H9 (cell line): ENCODE measurements around the gene NACC2. TPM values are rescaled to one million over a fixed set of nuclear protein-coding genes. Genes with fewer than 3 reads are reported as not detected.

Experiments used
- DNase-seq: peaks from one replicate; pipeline ENCODE4 v3.0.0-alpha.2; 2017
- H2AFZ ChIP-seq: one replicate; pipeline ENCODE4 v1.6.1; 2013; ENCODE audit warnings: mild to moderate bottlenecking, low read length, control low read depth, moderate library complexity
- H2AK5ac ChIP-seq: 2 replicates; pipeline ENCODE4 v1.6.1; 2013; ENCODE audit warnings: low read length, control low read depth, mixed read lengths; ENCODE audit not compliant: insufficient read length
- H2BK120ac ChIP-seq: one replicate; pipeline ENCODE4 v1.6.1; 2013; ENCODE audit warnings: low read depth, mild to moderate bottlenecking, low read length, control low read depth, inconsistent platforms; ENCODE audit not compliant: poor library complexity, severe bottlenecking
- H2BK12ac ChIP-seq: 2 replicates; pipeline ENCODE4 v1.6.1; 2013; ENCODE audit warnings: low read length, control low read depth, mixed read lengths, low read depth; ENCODE audit not compliant: insufficient read length
- H2BK15ac ChIP-seq: 2 replicates; pipeline ENCODE4 v1.6.1; 2013; ENCODE audit warnings: low read depth, low read length, control low read depth
- H2BK20ac ChIP-seq: one replicate; pipeline ENCODE4 v1.6.1; 2013; ENCODE audit warnings: low read depth, mild to moderate bottlenecking, low read length, control low read depth, inconsistent platforms; ENCODE audit not compliant: poor library complexity, severe bottlenecking
- H2BK5ac ChIP-seq: 2 replicates; pipeline ENCODE4 v1.6.1; 2013; ENCODE audit warnings: low read length, control low read depth, mixed read lengths; ENCODE audit not compliant: insufficient read length
- H3K14ac ChIP-seq: 2 replicates; pipeline ENCODE4 v1.6.1; 2013; ENCODE audit warnings: low read length, control low read depth; ENCODE audit not compliant: insufficient read depth
- H3K18ac ChIP-seq: 2 replicates; pipeline ENCODE4 v1.6.1; 2013; ENCODE audit warnings: low read depth, mild to moderate bottlenecking, mixed read lengths, low read length, control low read depth; ENCODE audit not compliant: insufficient read length
- H3K23ac ChIP-seq: 2 replicates; pipeline ENCODE4 v1.6.1; 2013; ENCODE audit warnings: low read length, control low read depth, mixed read lengths, low read depth; ENCODE audit not compliant: insufficient read length
- H3K23me2 ChIP-seq: 2 replicates; pipeline ENCODE4 v1.6.1; 2013; ENCODE audit warnings: low read depth, mild to moderate bottlenecking, mixed read lengths, low read length, control low read depth; ENCODE audit not compliant: insufficient read length, poor library complexity, severe bottlenecking
- H3K27ac ChIP-seq: 2 replicates; pipeline ENCODE4 v1.5.1; 2013; ENCODE audit warnings: low read length, control low read depth, mixed read lengths, low read depth; ENCODE audit not compliant: insufficient read length
- H3K27me3 ChIP-seq: 2 replicates; pipeline ENCODE4 v1.6.1; 2013; ENCODE audit warnings: low read length, control low read depth, inconsistent platforms; ENCODE audit not compliant: insufficient read depth
- H3K4ac ChIP-seq: 2 replicates; pipeline ENCODE4 v1.6.1; 2013; ENCODE audit warnings: low read depth, mild to moderate bottlenecking, control low read depth, inconsistent platforms, low read length, moderate library complexity
- H3K4me1 ChIP-seq: 2 replicates; pipeline ENCODE4 v1.6.1; 2013; ENCODE audit warnings: low read length, control low read depth, inconsistent platforms; ENCODE audit not compliant: insufficient read depth
- H3K4me2 ChIP-seq: 2 replicates; pipeline ENCODE4 v1.6.1; 2013; ENCODE audit warnings: low read length, control low read depth, mixed read lengths; ENCODE audit not compliant: insufficient read length, insufficient read depth
- H3K56ac ChIP-seq: 2 replicates; pipeline ENCODE4 v1.6.1; 2013; ENCODE audit warnings: low read depth, mild to moderate bottlenecking, mixed read lengths, low read length, control low read depth; ENCODE audit not compliant: insufficient read length
- H3K79me1 ChIP-seq: 2 replicates; pipeline ENCODE4 v1.6.1; 2013; ENCODE audit warnings: low read depth, mild to moderate bottlenecking, moderate library complexity, low read length, control low read depth, inconsistent platforms; ENCODE audit not compliant: insufficient read depth, poor library complexity, severe bottlenecking
- H3K79me2 ChIP-seq: 2 replicates; pipeline ENCODE4 v1.6.1; 2013; ENCODE audit warnings: low read length, control low read depth, inconsistent platforms; ENCODE audit not compliant: insufficient read depth
- H3K9ac ChIP-seq: 2 replicates; pipeline ENCODE4 v1.6.1; 2013; ENCODE audit warnings: low read length, control low read depth, mixed read lengths; ENCODE audit not compliant: insufficient read length; ENCODE audit errors: extremely low read depth
- H3K9me3 ChIP-seq: one replicate; pipeline ENCODE4 v1.6.1; 2013; ENCODE audit warnings: low read depth, low read length, inconsistent platforms; ENCODE audit not compliant: control insufficient read depth
- H3T11ph ChIP-seq: one replicate; pipeline ENCODE4 v1.6.1; 2013; ENCODE audit warnings: mild to moderate bottlenecking, low read length, control low read depth, inconsistent platforms
- H4K20me1 ChIP-seq: one replicate; pipeline ENCODE4 v1.6.1; 2013; ENCODE audit not compliant: control insufficient read depth, insufficient read length, insufficient read depth
- H4K5ac ChIP-seq: 2 replicates; pipeline ENCODE4 v1.6.1; 2013; ENCODE audit warnings: low read depth, mild to moderate bottlenecking, mixed read lengths, low read length, control low read depth; ENCODE audit not compliant: insufficient read length
- H4K8ac ChIP-seq: replicated peaks from 2 replicates; pipeline ENCODE4 v1.6.1; 2013; ENCODE audit warnings: low read length, control low read depth, mixed read lengths, low read depth; ENCODE audit not compliant: insufficient read length
- H4K91ac ChIP-seq: 2 replicates; pipeline ENCODE4 v1.6.1; 2013; ENCODE audit warnings: low read depth, mild to moderate bottlenecking, moderate library complexity, mixed read lengths, low read length, control low read depth; ENCODE audit not compliant: insufficient read length
- H3K27ac Mint-ChIP-seq, 3 experiments: 2 replicates in 2 of 3; 3 replicates in 1 of 3; pipeline ENCODE4 v1.8.0; 2020 to 2021; ENCODE audit warnings: mixed read lengths in 3 of 3, mild to moderate bottlenecking in 1 of 3, moderate library complexity in 1 of 3
- H3K27me3 Mint-ChIP-seq: 2 replicates; pipeline ENCODE4 v1.8.0; 2021; ENCODE audit warnings: low read depth, mild to moderate bottlenecking, moderate library complexity, mixed read lengths
- H3K36me3 Mint-ChIP-seq, 3 experiments: 2 replicates in 2 of 3; 3 replicates in 1 of 3; pipeline ENCODE4 v1.8.0; 2020 to 2021; ENCODE audit warnings: low read depth in 3 of 3, mixed read lengths in 3 of 3; ENCODE audit not compliant: insufficient read depth in 1 of 3
- H3K4me1 Mint-ChIP-seq, 2 experiments: 2 replicates each; pipeline ENCODE4 v1.8.0; 2020; ENCODE audit warnings: mixed read lengths in 2 of 2
- H3K4me3 Mint-ChIP-seq, 2 experiments: 2 replicates in 1 of 2; 3 replicates in 1 of 2; pipeline ENCODE4 v1.8.0; 2020 to 2021; ENCODE audit warnings: mild to moderate bottlenecking in 2 of 2, mixed read lengths in 2 of 2, moderate library complexity in 1 of 2
- H3K9me3 Mint-ChIP-seq, 2 experiments: 2 replicates in 1 of 2; 3 replicates in 1 of 2; pipeline ENCODE4 v1.8.0; 2020; ENCODE audit warnings: mild to moderate bottlenecking in 2 of 2, mixed read lengths in 2 of 2, moderate library complexity in 1 of 2
- WGBS: extraction: QIAGEN DNeasy Blood & Tissue Kit; methylation state at CpG from one replicate; pipeline ENCODE4 v1.1.7; 2013; ENCODE audit warnings: missing lambda C conversion rate, low lambda C conversion rate, mixed read lengths; ENCODE audit not compliant: insufficient read length; ENCODE audit errors: extremely low coverage; 5-methylcytosine and 5-hydroxymethylcytosine counted together
- long read RNA-seq: library from polyadenylated mRNA; unstranded; transcript quantifications from one replicate; pipeline ENCODE4 v2.0.0, GENCODE V29; 2020
- total RNA-seq: library from RNA; stranded (reverse); gene quantifications from 2 replicates; pipeline ENCODE4 v1.2.1, GENCODE V29; 2021
- TF ChIP-seq, protein P1 (sequence below): fragments of 200-600 bp; sonication (generic); conservative IDR thresholded peaks from 3 replicates; pipeline ENCODE4 v1.8.0; 2021; ENCODE audit warnings: antibody characterized with exemption, mild to moderate bottlenecking

The NACC2 gene
- total RNA-seq, result 11.5 TPM in 2 replicates
- long read RNA-seq, partial matches to known transcripts, result 0 of 15 reads
- long read RNA-seq, other reads (novel, unspliced or antisense), result 15 of 15 reads

GRCh38 chr9:136095070-136096058 is at the start of gene NACC2:
TSS of gene NACC2 (minus strand) at chr9:136095289. CDS start at chr9:136050521, 44,768 bp downstream.
- H3K4me3 Mint-ChIP-seq, result peak within 1 kb of the TSS; percentile 60 to 77
- no peak within 1 kb of the TSS for H4K91ac ChIP-seq
- H3K27ac ChIP-seq, result no peak within 1 kb of the TSS

More at GRCh38 chr9:136095070-136096058, at the start of gene NACC2:
- no peaks in the 10 kb centered on the region for H3K4me1 ChIP-seq
- Mint-ChIP-seq H3K27ac (no peak within 1 kb of the TSS), H3K36me3 (no peaks in the 10 kb centered on the region), H3K4me1 (peaks cover 23 to 35% of the 10 kb centered on the region in 2 experiments), H3K27me3 (peaks cover 42% of the 10 kb centered on the region), H3K9me3 (no peaks in the 10 kb centered on the region)
- H3K9me3 ChIP-seq, result no peaks in the 10 kb centered on the region
- H3K4ac ChIP-seq, result no peak within 1 kb of the TSS
- DNase-seq, result no peak
- H3K79me1 ChIP-seq, result no peaks in the 10 kb centered on the region
- no peak within 1 kb of the TSS for H2AK5ac ChIP-seq
- H3K27me3 ChIP-seq, result peaks cover 3% of the 10 kb centered on the region; the same call in 1 of the 2 replicates
- H3K4me2 ChIP-seq, result peak within 1 kb of the TSS; percentile 55
- WGBS, result no CpG with 5 or more reads among the region's 143 CpGs
- H4K8ac ChIP-seq, result no peak within 1 kb of the TSS
- H2BK120ac ChIP-seq, result no peak within 1 kb of the TSS
- H4K5ac ChIP-seq, result no peak within 1 kb of the TSS
- H3K14ac ChIP-seq, result peak within 1 kb of the TSS; percentile 1; the same call in 1 of the 2 replicates
- H4K20me1 ChIP-seq, result peaks cover 6% of the 10 kb centered on the region
- no peak within 1 kb of the TSS for H3K23ac ChIP-seq
- no peak within 1 kb of the TSS for H2BK5ac ChIP-seq
- no peak within 1 kb of the TSS for H3K9ac ChIP-seq
- no peak within 1 kb of the TSS for H2BK12ac ChIP-seq
- H3K23me2 ChIP-seq, result peaks cover 4% of the 10 kb centered on the region
- H2BK20ac ChIP-seq, result no peak within 1 kb of the TSS
- H3K18ac ChIP-seq, result no peak within 1 kb of the TSS
- H2AFZ ChIP-seq, result no peak within 1 kb of the TSS
- TF ChIP-seq, protein P1, sequence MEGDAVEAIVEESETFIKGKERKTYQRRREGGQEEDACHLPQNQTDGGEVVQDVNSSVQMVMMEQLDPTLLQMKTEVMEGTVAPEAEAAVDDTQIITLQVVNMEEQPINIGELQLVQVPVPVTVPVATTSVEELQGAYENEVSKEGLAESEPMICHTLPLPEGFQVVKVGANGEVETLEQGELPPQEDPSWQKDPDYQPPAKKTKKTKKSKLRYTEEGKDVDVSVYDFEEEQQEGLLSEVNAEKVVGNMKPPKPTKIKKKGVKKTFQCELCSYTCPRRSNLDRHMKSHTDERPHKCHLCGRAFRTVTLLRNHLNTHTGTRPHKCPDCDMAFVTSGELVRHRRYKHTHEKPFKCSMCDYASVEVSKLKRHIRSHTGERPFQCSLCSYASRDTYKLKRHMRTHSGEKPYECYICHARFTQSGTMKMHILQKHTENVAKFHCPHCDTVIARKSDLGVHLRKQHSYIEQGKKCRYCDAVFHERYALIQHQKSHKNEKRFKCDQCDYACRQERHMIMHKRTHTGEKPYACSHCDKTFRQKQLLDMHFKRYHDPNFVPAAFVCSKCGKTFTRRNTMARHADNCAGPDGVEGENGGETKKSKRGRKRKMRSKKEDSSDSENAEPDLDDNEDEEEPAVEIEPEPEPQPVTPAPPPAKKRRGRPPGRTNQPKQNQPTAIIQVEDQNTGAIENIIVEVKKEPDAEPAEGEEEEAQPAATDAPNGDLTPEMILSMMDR, result no peak
- no peak within 1 kb of the TSS for H3K56ac ChIP-seq
- no peak within 1 kb of the TSS for H2BK15ac ChIP-seq
- H3K79me2 ChIP-seq, result no peaks in the 10 kb centered on the region; the same call in 1 of the 2 replicates
- no peak within 1 kb of the TSS for H3T11ph ChIP-seq
